Right atrium auricular region (tissue), 2 donors: ENCODE measurements around the gene NXPH4. TPM values are rescaled to one million over a fixed set of nuclear protein-coding genes. Genes with fewer than 3 reads are reported as not detected.

Experiments
- DNase-seq: peaks from one replicate; pipeline ENCODE4 v3.0.0-alpha.2; 2019; ENCODE audit warnings: low spot score
- H3K27ac ChIP-seq, 2 donors: fragments of 200-600 bp; sonication (generic); 1 replicate in 1 of 2; 2 replicates in 1 of 2; pipeline ENCODE4 v1.5.1; 2016 to 2019
- H3K27me3 ChIP-seq, 2 donors: fragments of 200-600 bp; sonication (generic); one replicate each; pipeline versions ENCODE4 v1.5.1 to v1.6.0; 2017 to 2019
- H3K36me3 ChIP-seq: fragments of 200-600 bp; sonication (generic); one replicate; pipeline ENCODE4 v1.5.1; 2016
- H3K4me1 ChIP-seq, 2 donors: fragments of 200-600 bp; sonication (generic); one replicate each; pipeline versions ENCODE4 v1.5.1 to v1.6.0; 2017 to 2019
- H3K4me3 ChIP-seq, 2 donors: fragments of 200-600 bp; sonication (generic); 1 replicate in 1 of 2; 2 replicates in 1 of 2; pipeline ENCODE4 v1.5.1; 2017 to 2019; ENCODE audit warnings: mild to moderate bottlenecking in 1 of 2, moderate library complexity in 1 of 2
- H3K9me3 ChIP-seq, 2 donors: fragments of 200-600 bp; sonication (generic); one replicate each; pipeline ENCODE4 v1.5.1; 2019
- CTCF ChIP-seq, 2 donors: fragments of 200-600 bp; sonication (generic); IDR thresholded peaks; one replicate each; pipeline ENCODE4 v1.5.1; 2019; ENCODE audit warnings: antibody characterized with exemption in 2 of 2
- total RNA-seq, 2 donors: library from RNA; depleted of rRNA; stranded (reverse); fragments of >200 nt; gene quantifications; one replicate each; pipeline ENCODE4 v1.1.0, GENCODE V29; 2016

Gene NXPH4
- total RNA-seq, 2 donors from 2014 or later = 0.28 to 1.1 TPM

DNA sequence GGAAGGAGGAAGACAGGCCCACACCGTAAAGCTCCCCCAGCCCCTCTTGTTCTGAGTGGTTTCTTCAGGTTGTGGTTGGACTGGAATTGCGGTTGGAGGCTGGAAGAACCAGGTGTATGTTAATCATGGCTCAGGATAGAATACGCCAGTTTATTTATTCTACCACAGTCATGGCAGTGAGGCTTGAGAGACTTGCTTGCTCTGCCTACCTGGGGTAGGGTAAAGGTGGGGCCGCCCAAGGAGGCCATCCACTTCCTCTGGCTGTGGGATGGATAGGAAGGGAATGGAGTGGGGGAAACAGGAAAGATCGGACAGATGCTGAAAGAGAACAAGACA, 21.0 kb downstream of the NXPH4 start:
- H3K27ac ChIP-seq = peak overlapping the region in 1 of 2 donors; percentile 18
- no peak for TF ChIP-seq CTCF (IDR thresholded peaks at IDR 0.05)
- peaks cover 13 to 29% of the 10 kb centered on the region in 2 donors for H3K27me3 ChIP-seq
- no peak for DNase-seq
- peaks cover 15% of the 10 kb centered on the region for H3K36me3 ChIP-seq
- H3K4me1 ChIP-seq = peaks cover 0 to 65% of the 10 kb centered on the region in 2 donors
- no peaks in the 10 kb centered on the region for H3K9me3 ChIP-seq
- no peak overlapping the region for H3K4me3 ChIP-seq

- Histone ChIP-seq H3K9me3 (no peaks in the 10 kb centered on the region), H3K36me3 (peaks cover 9% of the 10 kb centered on the region), H3K4me3 (peak overlapping the region; percentile 22 to 54), H3K27me3 (peaks cover 14 to 32% of the 10 kb centered on the region in 2 donors), H3K4me1 (peaks cover 0 to 71% of the 10 kb centered on the region in 2 donors), H3K27ac (peak overlapping the region; percentile 15)
- TF ChIP-seq CTCF (IDR thresholded peaks at IDR 0.05) = no peak
- DNase-seq = no peak
Measured at GRCh38 chr12:57237932-57238853, 21.6 kb downstream of the NXPH4 start.

DNA sequence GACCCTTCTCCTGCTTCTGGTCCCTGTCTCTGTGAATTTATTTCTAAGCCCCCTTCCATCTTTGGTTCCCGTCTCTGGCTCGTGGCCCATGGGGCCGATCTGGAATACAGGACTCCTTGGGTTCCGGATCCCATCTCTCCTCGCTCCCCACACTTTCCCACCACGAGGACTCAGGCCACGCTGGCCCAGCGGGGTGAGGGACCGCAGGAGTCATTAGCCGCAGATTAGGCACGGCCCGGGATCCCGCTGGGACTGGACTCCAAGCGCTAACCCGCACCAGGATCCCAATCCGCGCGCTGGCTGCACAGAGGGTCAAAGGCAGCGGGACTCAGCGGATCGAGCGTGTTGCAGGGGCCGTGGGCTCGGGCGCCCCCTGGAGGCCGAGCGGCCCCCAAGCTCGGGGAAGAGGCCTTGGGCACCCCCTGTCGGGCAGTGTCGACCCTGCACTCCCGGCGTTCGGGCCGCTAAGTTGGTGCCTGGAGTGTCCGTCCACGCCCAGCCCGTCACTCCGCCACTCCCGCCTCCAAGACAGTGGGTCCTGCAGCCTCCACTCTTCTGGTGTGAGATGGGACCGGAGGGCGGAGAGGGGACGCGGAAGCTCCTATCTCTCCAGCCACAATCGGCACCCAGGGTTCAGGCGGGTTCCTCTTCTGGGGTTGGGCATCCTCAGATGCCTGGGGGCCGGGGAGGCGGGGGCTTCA, 22.4 kb downstream of the NXPH4 start:
- peaks cover 0 to 79% of the 10 kb centered on the region in 2 donors for H3K4me1 ChIP-seq
- H3K27me3 ChIP-seq = peaks cover 14 to 32% of the 10 kb centered on the region in 2 donors
- H3K4me3 ChIP-seq = peak overlapping the region; percentile 22 to 54
- peaks cover under 1% of the 10 kb centered on the region for H3K36me3 ChIP-seq
- no peaks in the 10 kb centered on the region for H3K9me3 ChIP-seq
- TF ChIP-seq CTCF (IDR thresholded peaks at IDR 0.05) = peak; percentile 100
- H3K27ac ChIP-seq = peak overlapping the region; percentile 15
- peak; percentile 90 for DNase-seq

GRCh38 chr12:57239587-57240065, 23.0 kb downstream of the NXPH4 start:
- peaks cover 0 to 79% of the 10 kb centered on the region in 2 donors for H3K4me1 ChIP-seq
- peaks cover 14 to 32% of the 10 kb centered on the region in 2 donors for H3K27me3 ChIP-seq
- no peak overlapping the region for H3K27ac ChIP-seq
- TF ChIP-seq CTCF (IDR thresholded peaks at IDR 0.05) = no peak
- no peaks in the 10 kb centered on the region for H3K36me3 ChIP-seq
- no peak for DNase-seq
- H3K9me3 ChIP-seq = no peaks in the 10 kb centered on the region
- H3K4me3 ChIP-seq = peak overlapping the region; percentile 45 to 54

GRCh38 chr12:57240066-57240921, 23.7 kb downstream of the NXPH4 start:
- no peak overlapping the region for H3K27ac ChIP-seq
- no peak for TF ChIP-seq CTCF (IDR thresholded peaks at IDR 0.05)
- H3K4me3 ChIP-seq = peak overlapping the region; percentile 45 to 54
- DNase-seq = no peak
- peaks cover 0 to 78% of the 10 kb centered on the region in 2 donors for H3K4me1 ChIP-seq
- peaks cover 14 to 32% of the 10 kb centered on the region in 2 donors for H3K27me3 ChIP-seq
- no peaks in the 10 kb centered on the region for H3K36me3 ChIP-seq
- H3K9me3 ChIP-seq = no peaks in the 10 kb centered on the region
